Occipital lobe (tissue), 2 donors: ENCODE results near the gene ALDH1B1. TPM values are rescaled to one million over a fixed set of nuclear protein-coding genes. Genes with fewer than 3 reads are reported as not detected.

ENCODE experiments used
- DNase-seq: peaks from one replicate; lab custom pipeline; 2025; lab: John Stamatoyannopoulos, UW
- total RNA-seq: library from RNA; depleted of rRNA; stranded (reverse); fragments of >200 nt; gene quantifications from one replicate; pipeline ENCODE4 v1.2.3, GENCODE V29; 2014

Gene ALDH1B1
- total RNA-seq = 11.9 TPM

- peak; percentile 79 for DNase-seq
Observed at GRCh38 chr9:38392235-38393127, at the start of gene ALDH1B1. Gene ALDH1B1 (plus strand): TSS chr9:38392702. CDS start chr9:38395749, 3,047 bp downstream.

GRCh38 chr9:38343037-38343436 is 49.5 kb upstream of the ALDH1B1 start:
- DNase-seq = no peak

GRCh38 chr9:38343552-38343951 is 49.0 kb upstream of the ALDH1B1 start:
- no peak for DNase-seq

GRCh38 chr9:38344566-38345324 is 47.8 kb upstream of the ALDH1B1 start:
- no peak for DNase-seq

GRCh38 chr9:38345851-38346755 is 46.4 kb upstream of the ALDH1B1 start:
- no peak for DNase-seq

GRCh38 chr9:38346811-38347210 is 45.7 kb upstream of the ALDH1B1 start:
- DNase-seq = no peak

GRCh38 chr9:38347271-38347671 is 45.2 kb upstream of the ALDH1B1 start:
- DNase-seq = no peak

- no peak for DNase-seq
Observed at GRCh38 chr9:38347946-38348345, 44.6 kb upstream of the ALDH1B1 start.

- no peak for DNase-seq
Observed at GRCh38 chr9:38350529-38350928, 42.0 kb upstream of the ALDH1B1 start.

- DNase-seq = no peak
Observed at GRCh38 chr9:38352530-38353328, 39.8 kb upstream of the ALDH1B1 start.

GRCh38 chr9:38355115-38355514 is 37.4 kb upstream of the ALDH1B1 start:
- DNase-seq = no peak

GRCh38 chr9:38355517-38356120 is 36.9 kb upstream of the ALDH1B1 start:
- DNase-seq = no peak

- no peak for DNase-seq
Observed at GRCh38 chr9:38356851-38357250, 35.7 kb upstream of the ALDH1B1 start.

- no peak for DNase-seq
Observed at GRCh38 chr9:38357350-38358114, 35.0 kb upstream of the ALDH1B1 start.

GRCh38 chr9:38358390-38359296 is 33.9 kb upstream of the ALDH1B1 start:
- no peak for DNase-seq

- DNase-seq = no peak
Observed at GRCh38 chr9:38359297-38359653, 33.2 kb upstream of the ALDH1B1 start.

GRCh38 chr9:38359689-38360385 is 32.7 kb upstream of the ALDH1B1 start:
- DNase-seq = no peak
